Measurements from ENCODE around the gene SIL1. TPM values are rescaled to one million over a fixed set of nuclear protein-coding genes. Genes with fewer than 3 reads are reported as not detected.

The SIL1 gene
- total RNA-seq, 1 experiment from 2014 or later, result 22.0 TPM

GRCh38 chr5:139243425-139243970 lies 45.3 kb upstream of the SIL1 start:
- peaks cover 19% of the 10 kb centered on the region for H3K4me1 ChIP-seq (ENCODE audit: insufficient read depth, low read length, poor library complexity, severe bottlenecking)
- peaks cover 3% of the 10 kb centered on the region for H3K9me3 ChIP-seq (ENCODE audit: low read depth, low read length, poor library complexity, severe bottlenecking)
- no peak overlapping the region for H3K27ac ChIP-seq (ENCODE audit: low read depth, low read length, poor library complexity, severe bottlenecking)
- TF ChIP-seq CTCF (conservative IDR thresholded peaks at IDR 0.05; ENCODE audit: low read depth, low read length), result no peak
- TF ChIP-seq EZH2 (IDR thresholded peaks at IDR 0.05; ENCODE audit: borderline replicate concordance, low read depth, low read length, poor library complexity, severe bottlenecking), result no peak
- DNase-seq (ENCODE audit: low spot score), result no peak
- no peaks in the 10 kb centered on the region for H3K36me3 ChIP-seq (ENCODE audit: insufficient read depth, low read length, poor library complexity, severe bottlenecking)
- no peaks in the 10 kb centered on the region for H3K27me3 ChIP-seq (replicated peaks; ENCODE audit: insufficient read depth, low read depth, low read length, poor library complexity)
- no TSS peak for BruUV-seq (replicated peaks)
- intact Hi-C loops (cut with micrococcal nuclease; ENCODE audit: unreplicated experiment), result no loop called here
- no peak overlapping the region for H3K4me3 ChIP-seq (ENCODE audit: low read depth, low read length, poor library complexity, severe bottlenecking)
- ChIA-PET CTCF (interaction anchor here (0.5 kb wide), 1 partner anchor 125 kb away, joined by 3 read pairs; no protein-coding TSS in a partner anchor), POLR2A (ENCODE audit: low non-redundant PET) (no interaction called here)

- Histone ChIP-seq H3K4me1 (ENCODE audit: insufficient read depth, low read length, poor library complexity, severe bottlenecking) (peaks cover 3% of the 10 kb centered on the region), H3K27ac (ENCODE audit: low read depth, low read length, poor library complexity, severe bottlenecking) (no peak overlapping the region), H3K4me3 (ENCODE audit: low read depth, low read length, poor library complexity, severe bottlenecking) (no peak overlapping the region), H3K36me3 (ENCODE audit: insufficient read depth, low read length, poor library complexity, severe bottlenecking) (no peaks in the 10 kb centered on the region), H3K27me3 (replicated peaks; ENCODE audit: insufficient read depth, low read depth, low read length, poor library complexity) (no peaks in the 10 kb centered on the region), H3K9me3 (ENCODE audit: low read depth, low read length, poor library complexity, severe bottlenecking) (peaks cover 3% of the 10 kb centered on the region)
- TF ChIP-seq EZH2 (IDR thresholded peaks at IDR 0.05; ENCODE audit: borderline replicate concordance, low read depth, low read length, poor library complexity, severe bottlenecking) (no peak), CTCF (conservative IDR thresholded peaks at IDR 0.05; ENCODE audit: low read depth, low read length) (no peak)
- CTCF ChIA-PET, result no interaction called here
- DNase-seq (ENCODE audit: low spot score), result no peak
- intact Hi-C loops (cut with micrococcal nuclease; ENCODE audit: unreplicated experiment), result no loop called here
- POLR2A ChIA-PET (ENCODE audit: low non-redundant PET), result no interaction called here
- no TSS peak for BruUV-seq (replicated peaks)
Observed at GRCh38 chr5:139241139-139241538, 43.0 kb upstream of the SIL1 start.

GRCh38 chr5:139236479-139236878 lies 38.3 kb upstream of the SIL1 start:
- no peaks in the 10 kb centered on the region for H3K9me3 ChIP-seq (ENCODE audit: low read depth, low read length, poor library complexity, severe bottlenecking)

More at GRCh38 chr5:139236479-139236878, 38.3 kb upstream of the SIL1 start:
- no peaks in the 10 kb centered on the region for H3K36me3 ChIP-seq (ENCODE audit: insufficient read depth, low read length, poor library complexity, severe bottlenecking)
- TF ChIP-seq EZH2 (IDR thresholded peaks at IDR 0.05; ENCODE audit: borderline replicate concordance, low read depth, low read length, poor library complexity, severe bottlenecking), result no peak
- TF ChIP-seq CTCF (conservative IDR thresholded peaks at IDR 0.05; ENCODE audit: low read depth, low read length), result no peak
- BruUV-seq (replicated peaks), result no TSS peak
- CTCF ChIA-PET, result no interaction called here
- POLR2A ChIA-PET (ENCODE audit: low non-redundant PET), result no interaction called here
- no peak overlapping the region for H3K4me3 ChIP-seq (ENCODE audit: low read depth, low read length, poor library complexity, severe bottlenecking)
- H3K27ac ChIP-seq (ENCODE audit: low read depth, low read length, poor library complexity, severe bottlenecking), result no peak overlapping the region
- H3K27me3 ChIP-seq (replicated peaks; ENCODE audit: insufficient read depth, low read depth, low read length, poor library complexity), result no peaks in the 10 kb centered on the region
- intact Hi-C loops (cut with micrococcal nuclease; ENCODE audit: unreplicated experiment), result no loop called here
- DNase-seq (ENCODE audit: low spot score), result no peak
- no peaks in the 10 kb centered on the region for H3K4me1 ChIP-seq (ENCODE audit: insufficient read depth, low read length, poor library complexity, severe bottlenecking)
